ENCODE data around the gene TRPV2.

- TF ChIP-seq GATA2 (IDR thresholded peaks at IDR 0.05; ENCODE audit: low read depth, low read length) (no peak), GATA3 (IDR thresholded peaks at IDR 0.05; ENCODE audit: low read depth, low read length) (no peak)
Measured at GRCh38 chr17:16446338-16446983, 31.1 kb downstream of the TRPV2 start.
